Breast epithelium (tissue), 4 donors: Measurements from ENCODE around the gene TRIB2. TPM values are rescaled to one million over a fixed set of nuclear protein-coding genes. Genes with fewer than 3 reads are reported as not detected.
A peak's percentile ranks its signal among the peaks of the same experiment; 100 is the strongest.

ENCODE experiments used
- DNase-seq, 2 donors: peaks; one replicate each; pipeline ENCODE4 v3.0.0-alpha.2; 2019; ENCODE audit warnings: low spot score in 2 of 2
- H3K27ac ChIP-seq, 2 donors: fragments of 200-600 bp; sonication (generic) in 1 of 2; one replicate each; pipeline ENCODE4 v1.5.1; 2016 to 2019; ENCODE audit warnings: mild to moderate bottlenecking in 1 of 2
- H3K27me3 ChIP-seq, 2 donors: fragments of 200-600 bp; sonication (generic) in 1 of 2; one replicate each; pipeline versions ENCODE4 v1.5.1 to v1.6.0; 2017 to 2019; ENCODE audit warnings: control low read depth in 1 of 2, mild to moderate bottlenecking in 1 of 2
- H3K36me3 ChIP-seq: fragments of 200-600 bp; one replicate; pipeline ENCODE4 v1.5.1; 2019
- H3K4me1 ChIP-seq, 2 donors: fragments of 200-600 bp; sonication (generic); one replicate each; pipeline ENCODE4 v1.5.1; 2016 to 2019; ENCODE audit warnings: control low read depth in 1 of 2
- H3K4me3 ChIP-seq, 3 donors: fragments of 200-600 bp; sonication (generic); 1 replicate in 2 of 3; 2 replicates in 1 of 3; pipeline ENCODE4 v1.5.1; 2016 to 2019; ENCODE audit warnings: mild to moderate bottlenecking in 3 of 3, moderate library complexity in 2 of 3
- H3K9me3 ChIP-seq, 2 donors: fragments of 200-600 bp; sonication (generic) in 1 of 2; one replicate each; pipeline ENCODE4 v1.5.1; 2016 to 2019; ENCODE audit warnings: control low read depth in 1 of 2
- CTCF ChIP-seq, 3 donors: fragments of 450-650 bp; IDR thresholded peaks; one replicate each; pipeline ENCODE4 v1.5.1; 2016 to 2017; ENCODE audit warnings: antibody characterized with exemption in 3 of 3, mild to moderate bottlenecking in 3 of 3, moderate library complexity in 3 of 3
- POLR2A ChIP-seq: fragments of 450-650 bp; IDR thresholded peaks from one replicate; pipeline ENCODE4 v1.6.1; 2016; ENCODE audit warnings: antibody characterized with exemption, mild to moderate bottlenecking, moderate library complexity
- POLR2AphosphoS5 ChIP-seq, 3 donors: sonication (generic); formaldehyde crosslinking; IDR thresholded peaks; one replicate each; pipeline ENCODE4 v1.6.1; 2017; ENCODE audit warnings: antibody characterized with exemption in 3 of 3
- intact Hi-C: fragments of 100-400 bp; cut with DNase I; formaldehyde crosslinking; loops from one replicate; pipeline ENCODE4 v1.15.1; 2023; ENCODE audit warnings: low total_unique reads
- total RNA-seq, 3 donors: library from RNA; depleted of rRNA; stranded (reverse); fragments of >200 nt; gene quantifications; one replicate each; pipeline ENCODE4 v1.1.0, GENCODE V29; 2016

TRIB2 gene
- total RNA-seq, 3 donors from 2014 or later = 17.6 to 62.9 (median 49.6) TPM

GRCh38 chr2:12720278-12720620 is 3.5 kb downstream of the TRIB2 start:
- no peaks in the 10 kb centered on the region for H3K36me3 ChIP-seq
- intact Hi-C loops = no loop called here
- H3K27ac ChIP-seq = peak overlapping the region; percentile 91 to 92
- H3K4me1 ChIP-seq = peaks cover 0 to 6% of the 10 kb centered on the region in 2 donors
- H3K9me3 ChIP-seq = no peaks in the 10 kb centered on the region
- no peak for DNase-seq
- H3K4me3 ChIP-seq = peak overlapping the region; percentile 70 to 84 (median 83)
- TF ChIP-seq POLR2AphosphoS5 (IDR thresholded peaks at IDR 0.05) = no peak
- no peak for TF ChIP-seq POLR2A
- TF ChIP-seq CTCF (IDR thresholded peaks at IDR 0.05) = no peak
- H3K27me3 ChIP-seq = no peaks in the 10 kb centered on the region

DNA sequence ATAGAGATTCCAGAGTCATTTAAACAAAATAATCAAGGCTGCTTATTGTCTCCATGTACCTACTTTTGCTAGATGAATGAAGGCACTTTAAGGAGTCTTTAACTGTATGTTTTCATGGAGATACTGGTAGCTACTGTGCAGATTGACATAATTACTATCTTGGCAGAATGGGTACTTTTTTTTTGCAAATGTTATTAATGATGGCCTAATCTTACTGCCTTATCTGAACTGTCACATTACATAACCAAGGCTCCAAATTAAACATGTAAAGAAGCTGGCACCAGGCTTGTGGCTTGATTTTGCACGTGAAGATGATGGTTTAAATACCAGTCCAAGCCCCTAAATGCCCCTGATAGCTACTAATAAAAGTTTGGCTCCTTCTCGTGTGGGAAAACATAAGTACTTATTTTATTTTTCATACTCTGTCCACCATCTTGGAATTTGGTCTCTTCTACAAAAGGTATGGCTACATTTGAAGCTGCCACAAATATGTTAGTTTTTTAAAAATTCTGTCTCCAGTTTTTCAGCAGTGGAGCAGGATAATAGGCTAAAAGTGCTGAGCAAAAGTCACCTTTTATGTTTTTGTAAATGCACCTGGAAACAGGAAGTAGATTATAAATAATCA is 4.1 kb downstream of the TRIB2 start:
- no peak for DNase-seq
- H3K36me3 ChIP-seq = no peaks in the 10 kb centered on the region
- TF ChIP-seq POLR2A = no peak
- no peak for TF ChIP-seq POLR2AphosphoS5 (IDR thresholded peaks at IDR 0.05)
- TF ChIP-seq CTCF (IDR thresholded peaks at IDR 0.05) = no peak
- intact Hi-C loops = no loop called here
- no peaks in the 10 kb centered on the region for H3K9me3 ChIP-seq
- no peaks in the 10 kb centered on the region for H3K4me1 ChIP-seq
- H3K27me3 ChIP-seq = no peaks in the 10 kb centered on the region
- peak overlapping the region in 2 of 3 donors; percentile 83 to 84 for H3K4me3 ChIP-seq
- H3K27ac ChIP-seq = no peak overlapping the region

DNA sequence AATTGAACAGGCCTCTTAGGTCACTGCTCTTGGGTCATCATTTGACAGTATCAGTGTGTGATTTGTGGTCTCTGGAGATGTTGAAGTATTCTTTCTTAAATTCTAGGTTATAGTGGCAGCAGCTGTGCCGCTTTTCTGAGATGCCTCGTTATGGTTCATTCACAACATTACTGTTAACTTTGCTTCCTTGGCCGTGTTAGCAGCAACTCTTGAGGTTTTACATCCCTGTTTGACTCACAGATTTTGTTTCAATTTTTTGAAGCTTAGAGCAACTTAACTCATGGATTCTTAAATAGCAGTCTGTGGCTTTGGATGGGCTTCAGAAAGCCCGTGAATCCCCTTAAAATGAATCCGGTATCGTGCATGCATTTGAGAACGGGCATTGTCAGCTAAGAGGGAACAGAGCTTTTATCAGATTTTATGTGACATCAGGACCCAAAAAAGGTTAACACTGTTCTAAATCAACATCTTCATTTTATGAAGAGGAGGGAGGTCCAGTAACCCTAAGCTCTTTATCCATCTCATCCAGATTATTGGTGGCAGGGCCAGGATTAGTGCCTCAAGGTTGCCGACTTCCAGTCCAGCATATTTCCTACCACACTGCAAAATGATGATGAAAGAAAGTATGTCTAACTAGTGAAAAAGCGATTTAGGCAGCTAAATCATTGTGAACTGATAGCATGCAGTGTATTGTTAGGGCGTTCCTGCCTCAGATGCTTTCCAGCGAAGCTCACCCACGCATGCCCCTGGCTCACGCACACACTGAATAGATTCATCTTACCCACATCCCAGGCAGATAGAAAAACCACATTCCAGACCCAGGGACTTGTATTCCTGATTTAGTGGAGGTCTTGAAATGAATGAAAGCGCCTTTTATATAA is 5.1 kb downstream of the TRIB2 start:
- peak overlapping the region in 1 of 2 donors; percentile 38 for H3K27ac ChIP-seq
- no peaks in the 10 kb centered on the region for H3K9me3 ChIP-seq
- DNase-seq = no peak
- H3K4me3 ChIP-seq = peak overlapping the region in 2 of 3 donors; percentile 83 to 84
- no peak for TF ChIP-seq POLR2AphosphoS5 (IDR thresholded peaks at IDR 0.05)
- TF ChIP-seq CTCF (IDR thresholded peaks at IDR 0.05) = no peak
- TF ChIP-seq POLR2A = no peak
- no peaks in the 10 kb centered on the region for H3K36me3 ChIP-seq
- H3K4me1 ChIP-seq = no peaks in the 10 kb centered on the region
- H3K27me3 ChIP-seq = no peaks in the 10 kb centered on the region
- intact Hi-C loops = no loop called here

DNA sequence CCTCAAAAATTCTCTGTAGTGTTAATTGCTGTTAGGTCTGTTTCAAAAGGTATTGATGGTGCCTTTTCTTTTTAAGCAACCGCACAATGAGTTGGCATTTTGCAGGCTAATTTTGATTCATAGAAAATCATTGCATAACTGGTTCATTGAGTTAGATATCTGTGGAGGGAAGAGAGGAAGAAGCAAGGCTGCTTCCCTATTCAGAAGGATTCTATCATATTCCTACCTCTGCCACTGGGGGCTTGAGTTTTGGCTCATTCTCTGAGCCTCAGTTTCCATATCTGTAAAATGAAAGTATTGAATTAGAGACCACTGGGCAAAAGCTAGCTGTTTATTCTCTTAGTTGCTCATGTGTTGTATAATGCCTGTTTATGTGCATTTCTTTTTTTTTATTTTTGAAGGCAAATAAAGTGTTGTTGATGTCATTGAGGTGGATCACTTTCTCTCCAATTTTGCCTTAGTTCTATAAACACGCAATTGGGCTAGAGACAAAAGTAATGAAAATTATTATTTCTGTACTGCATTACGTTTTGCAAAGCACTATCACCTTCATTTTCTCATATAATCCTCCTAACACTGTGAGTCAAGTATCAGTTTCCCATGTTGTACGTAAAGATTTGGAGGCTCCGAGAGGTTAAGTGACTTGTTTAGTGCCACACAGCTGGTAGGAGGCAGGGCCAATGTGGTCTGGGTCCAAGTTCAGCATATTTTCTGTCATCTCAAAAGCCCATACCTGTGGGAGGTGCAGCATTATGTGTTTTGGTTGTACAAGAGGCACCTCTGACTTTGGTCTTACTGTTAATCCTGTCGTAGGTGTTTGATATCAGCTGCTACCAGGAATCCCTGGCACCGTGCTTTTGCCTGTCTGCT is 5.9 kb downstream of the TRIB2 start:
- H3K27me3 ChIP-seq = no peaks in the 10 kb centered on the region
- no peaks in the 10 kb centered on the region for H3K4me1 ChIP-seq
- DNase-seq = no peak
- peak overlapping the region in 2 of 3 donors; percentile 83 to 84 for H3K4me3 ChIP-seq
- no peaks in the 10 kb centered on the region for H3K9me3 ChIP-seq
- no peak for TF ChIP-seq CTCF (IDR thresholded peaks at IDR 0.05)
- TF ChIP-seq POLR2AphosphoS5 (IDR thresholded peaks at IDR 0.05) = no peak
- no peak for TF ChIP-seq POLR2A
- intact Hi-C loops = no loop called here
- no peaks in the 10 kb centered on the region for H3K36me3 ChIP-seq
- peak overlapping the region in 1 of 2 donors; percentile 20 for H3K27ac ChIP-seq
